DMS114 treated with DMSO at 0.1 percent for 48 hours (cell line): ENCODE data around the gene SAP30BP.
"Not testable (repeated sequence)": the region's sequence is repeated elsewhere in the genome, so short reads cannot be mapped to it uniquely, and the experiment has no call there.

ENCODE experiments used
- DNase-seq: peaks from one replicate; lab custom pipeline; 2025; ENCODE audit not compliant: unreplicated experiment; lab: John Stamatoyannopoulos, UW

The SAP30BP gene

GRCh38 chr17:75633486-75634375, 33.4 kb upstream of the SAP30BP start:
- peak; percentile 57 for DNase-seq

- no peak for DNase-seq
Measured at GRCh38 chr17:75634376-75634740, 32.8 kb upstream of the SAP30BP start.

GRCh38 chr17:75634754-75635609, 32.2 kb upstream of the SAP30BP start:
- no peak for DNase-seq

GRCh38 chr17:75635610-75636202, 31.4 kb upstream of the SAP30BP start:
- DNase-seq = no peak

- DNase-seq = no peak
Measured at GRCh38 chr17:75636381-75637142, 30.6 kb upstream of the SAP30BP start.

- no peak for DNase-seq
Measured at GRCh38 chr17:75637143-75637538, 30.0 kb upstream of the SAP30BP start.

GRCh38 chr17:75637551-75637950, 29.6 kb upstream of the SAP30BP start:
- no peak for DNase-seq

GRCh38 chr17:75638039-75638438, 29.1 kb upstream of the SAP30BP start:
- DNase-seq = not testable (repeated sequence)

GRCh38 chr17:75638893-75639292, 28.2 kb upstream of the SAP30BP start:
- no peak for DNase-seq

GRCh38 chr17:75639327-75639726, 27.8 kb upstream of the SAP30BP start:
- DNase-seq = no peak

- no peak for DNase-seq
Measured at GRCh38 chr17:75639771-75640555, 27.2 kb upstream of the SAP30BP start.

- DNase-seq = no peak
Measured at GRCh38 chr17:75640556-75641119, 26.5 kb upstream of the SAP30BP start.

GRCh38 chr17:75641343-75641742, 25.8 kb upstream of the SAP30BP start:
- DNase-seq = no peak

- no peak for DNase-seq
Measured at GRCh38 chr17:75642182-75642783, 24.9 kb upstream of the SAP30BP start.

GRCh38 chr17:75642784-75643642, 24.1 kb upstream of the SAP30BP start:
- no peak for DNase-seq

GRCh38 chr17:75643643-75644017, 23.5 kb upstream of the SAP30BP start:
- DNase-seq = no peak

GRCh38 chr17:75645501-75645888, 21.6 kb upstream of the SAP30BP start:
- DNase-seq = no peak

- DNase-seq = no peak
Measured at GRCh38 chr17:75645889-75646637, 21.1 kb upstream of the SAP30BP start.
